Heart right ventricle (tissue), 16 donors: Measurements from ENCODE around the gene OTC. TPM values are rescaled to one million over a fixed set of nuclear protein-coding genes. Genes with fewer than 3 reads are reported as not detected.

ENCODE experiments used
- ATAC-seq, 8 donors: fragments of 200-7000 bp; cut with Tn5 transposase; one replicate each; pipeline ENCODE4 v1.9.1; 2020; ENCODE audit warnings: mild to moderate bottlenecking in 8 of 8, moderate library complexity in 8 of 8, moderate number of reproducible peaks in 1 of 8
- DNase-seq, 2 donors: peaks; one replicate each; pipeline ENCODE4 v3.0.0-alpha.2; 2020
- H3K27ac ChIP-seq, 10 donors: fragments of 200-600 bp; sonication (generic) in 2 of 10; one replicate each; pipeline versions ENCODE4 v1.5.0 to v1.8.0; 2020 to 2022; ENCODE audit warnings: mild to moderate bottlenecking in 3 of 10
- H3K27me3 ChIP-seq, 7 donors: fragments of 200-600 bp; one replicate each; pipeline ENCODE4 v1.8.0; 2021 to 2022; ENCODE audit warnings: mild to moderate bottlenecking in 2 of 7
- H3K36me3 ChIP-seq, 9 donors: fragments of 200-600 bp; sonication (generic) in 1 of 9; one replicate each; pipeline versions ENCODE4 v1.5.0 to v1.8.0; 2020 to 2022; ENCODE audit warnings: mild to moderate bottlenecking in 2 of 9
- H3K4me1 ChIP-seq, 9 donors: fragments of 200-600 bp; sonication (generic) in 1 of 9; one replicate each; pipeline versions ENCODE4 v1.5.0 to v1.8.0; 2020 to 2022; ENCODE audit warnings: mild to moderate bottlenecking in 4 of 9
- H3K4me3 ChIP-seq, 10 donors: fragments of 200-600 bp; sonication (generic) in 2 of 10; one replicate each; pipeline versions ENCODE4 v1.5.0 to v1.8.0; 2020 to 2022; ENCODE audit warnings: mild to moderate bottlenecking in 7 of 10, moderate library complexity in 2 of 10
- H3K9me3 ChIP-seq, 11 donors: fragments of 200-600 bp in 10 of 11; sonication (generic) in 2 of 11; one replicate each; pipeline versions ENCODE4 v1.5.0 to v1.8.0; 2013 to 2022; ENCODE audit warnings: mild to moderate bottlenecking in 2 of 11, control low read depth in 1 of 11, moderate library complexity in 1 of 11
- CTCF ChIP-seq, 9 donors: fragments of 200-600 bp; sonication (generic) in 2 of 9; IDR thresholded peaks; one replicate each; pipeline versions ENCODE4 v1.5.0 to v1.8.0; 2021 to 2022; ENCODE audit warnings: antibody characterized with exemption in 9 of 9, mild to moderate bottlenecking in 5 of 9, moderate library complexity in 1 of 9
- WGBS, 2 donors: extraction: QIAGEN DNeasy Blood & Tissue Kit; methylation state at CpG; one replicate each; pipeline ENCODE4 v1.1.7; 2013; ENCODE audit warnings: inconsistent platforms in 1 of 2; 5-methylcytosine and 5-hydroxymethylcytosine counted together
- intact Hi-C, 10 donors: fragments of 100-400 bp; cut with DNase I; formaldehyde crosslinking; loops; one replicate each; pipeline versions ENCODE4 v1.11.1 to v1.14.2; 2022
- polyA plus RNA-seq, 2 donors: library from polyadenylated mRNA; stranded (reverse); fragments of 200-250 nt; gene quantifications; one replicate each; pipeline ENCODE4 v1.2.3, GENCODE V29; 2013
- total RNA-seq, 10 donors: library from RNA; stranded (reverse); fragmentation: NEBNext Ultra II Directional in 3 of 10; extraction: Animal tissue kit (Norgen Biotek cat#: 25700) in 3 of 10; gene quantifications; one replicate each; pipeline versions ENCODE4 v1.2.1 to v1.2.4, GENCODE V29; 2021 to 2023
- donor health status: Arrhythmogenic right ventricular cardiomyopathy.
- donor health status: ischemic (EF 13 %, LVEDD 7.1; RV severe dilation, severe dysfunction).
- donor health status: healthy with polysubstance abuse.
- donor health status: DM: no; HTN: yes; CAD: no.
- donor health status: DM: no; HTN: no; CAD: no.
- donor health status: ischemic (EF 25% LVEDD 6.9; RV normal size, moderate dysfunction).
- donor health status: ischemic (EF 25% LVEDD 5.7; RV mildly dilated, moderate dysfunction).
- donor health status: healthy.
- donor health status: DM: yes; HTN: yes; CAD: no.
- donor health status: Ischemic cardiomyopathy.
- donor health status: ischemic (EF 35%, LVEDD 5.7; RV mildly dilated, moderate dysfunction).
- donor health status: nonischemic (EF 11% LVEDD 7.7; RV severe dilation, severe dysfunction).
- donor health status: DM: yes; HTN: yes; CAD: no.
- donor health status: PGD.
- donor health status: ischemic (EF 29% LVEDD 5.4; RV normal size, mild dysfunction).
- donor health status: nonischemic (EF 23%, LVEDD 6.1; RV moderate dilation, normal function).

OTC gene
- total and polyA plus RNA-seq, 12 donors: 0.20 to 0.38 TPM; not detected in 10

GRCh38 chrX:38409289-38409688 lies 56.9 kb downstream of the OTC start:
- H3K9me3 ChIP-seq: no peaks in the 10 kb centered on the region
- no peak overlapping the region for H3K27ac ChIP-seq
- ATAC-seq (no peak), DNase-seq (peak in 1 of 2 donors; percentile 3)
- intact Hi-C loops: no loop called here
- no peak overlapping the region for H3K4me3 ChIP-seq
- peaks cover 0 to 47% (median 0%) of the 10 kb centered on the region in 7 donors for H3K27me3 ChIP-seq
- H3K36me3 ChIP-seq: no peaks in the 10 kb centered on the region
- TF ChIP-seq CTCF (IDR thresholded peaks at IDR 0.05): no peak
- no peaks in the 10 kb centered on the region for H3K4me1 ChIP-seq

GRCh38 chrX:38426785-38427184 lies 74.4 kb downstream of the OTC start:
- Histone ChIP-seq H3K4me1 (no peaks in the 10 kb centered on the region), H3K9me3 (no peaks in the 10 kb centered on the region), H3K27me3 (peaks cover 0 to 19% (median 0%) of the 10 kb centered on the region in 7 donors), H3K4me3 (no peak overlapping the region), H3K27ac (no peak overlapping the region), H3K36me3 (no peaks in the 10 kb centered on the region)
- ATAC-seq (no peak), DNase-seq (no peak)
- no peak for TF ChIP-seq CTCF (IDR thresholded peaks at IDR 0.05)
- intact Hi-C loops: no loop called here

- DNase-seq (no peak), ATAC-seq (no peak)
- intact Hi-C loops: no loop called here
- H3K27me3 ChIP-seq: peaks cover 0 to 21% (median 0%) of the 10 kb centered on the region in 7 donors
- H3K4me3 ChIP-seq: no peak overlapping the region
- H3K4me1 ChIP-seq: no peaks in the 10 kb centered on the region
- WGBS, 2 donors: 91 to 94% methylated on average over 1 of the region's 1 CpG
- H3K36me3 ChIP-seq: no peaks in the 10 kb centered on the region
- H3K9me3 ChIP-seq: no peaks in the 10 kb centered on the region
- no peak overlapping the region for H3K27ac ChIP-seq
- TF ChIP-seq CTCF (IDR thresholded peaks at IDR 0.05): no peak
Observed at GRCh38 chrX:38431525-38431924, 79.1 kb downstream of the OTC start.

DNA sequence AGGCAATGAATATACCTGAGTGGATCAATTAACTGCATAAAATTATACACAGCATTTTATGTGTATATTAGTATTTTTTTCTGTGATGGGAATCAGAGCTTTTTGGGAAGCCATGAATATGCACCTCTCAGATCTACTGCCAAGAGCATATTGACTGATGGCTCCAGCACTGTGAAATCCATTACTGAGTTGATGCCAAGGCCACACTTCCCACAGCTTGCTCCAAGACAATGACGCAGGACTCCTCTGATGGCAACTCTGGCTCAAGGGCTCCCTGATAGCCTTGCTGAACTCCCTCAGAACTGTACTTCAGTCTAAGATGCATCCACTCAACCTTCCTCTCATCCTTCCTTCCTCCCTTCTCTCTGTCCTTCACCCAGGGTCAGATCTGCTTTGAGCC lies 82.7 kb downstream of the OTC start:
- Histone ChIP-seq H3K27me3 (peaks cover 0 to 17% (median 0%) of the 10 kb centered on the region in 7 donors), H3K9me3 (no peaks in the 10 kb centered on the region), H3K4me3 (no peak overlapping the region), H3K27ac (no peak overlapping the region), H3K4me1 (no peaks in the 10 kb centered on the region), H3K36me3 (no peaks in the 10 kb centered on the region)
- intact Hi-C loops: no loop called here
- no peak for TF ChIP-seq CTCF (IDR thresholded peaks at IDR 0.05)
- WGBS, 2 donors: 76 to 86% methylated on average over 1 of the region's 1 CpG
- no peak for DNase-seq
- no peak for ATAC-seq

GRCh38 chrX:38437093-38437492 lies 84.7 kb downstream of the OTC start:
- no peaks in the 10 kb centered on the region for H3K9me3 ChIP-seq
- H3K4me3 ChIP-seq: no peak overlapping the region
- no peaks in the 10 kb centered on the region for H3K36me3 ChIP-seq
- no peak overlapping the region for H3K27ac ChIP-seq
- no peaks in the 10 kb centered on the region for H3K4me1 ChIP-seq
- WGBS, 2 donors: 88 to 92% methylated on average over 2 of the region's 2 CpGs
- TF ChIP-seq CTCF (IDR thresholded peaks at IDR 0.05): no peak
- DNase-seq: no peak
- no peak for ATAC-seq
- intact Hi-C loops: no loop called here
- peaks cover 0 to 8% (median 0%) of the 10 kb centered on the region in 7 donors for H3K27me3 ChIP-seq
